KMS-11 (cell line): ENCODE results near the gene HSBP1L1.

Source experiments
- H2AFZ ChIP-seq: fragments of 200-600 bp; sonication (generic); 2 replicates; pipeline ENCODE4 v1.6.1; 2016; ENCODE audit warnings: antibody characterized with exemption, mixed run types, low read depth
- H3K27ac ChIP-seq: fragments of 200-600 bp; sonication (generic); 2 replicates; pipeline ENCODE4 v1.6.1; 2016; ENCODE audit warnings: mild to moderate bottlenecking, mixed run types
- H3K27me3 ChIP-seq: fragments of 200-600 bp; sonication (generic); 2 replicates; pipeline ENCODE4 v1.6.1; 2017; ENCODE audit warnings: mild to moderate bottlenecking, low read depth, mixed run types, moderate library complexity; ENCODE audit not compliant: insufficient read depth
- H3K36me3 ChIP-seq: fragments of 200-600 bp; sonication (generic); 2 replicates; pipeline ENCODE4 v1.6.1; 2017; ENCODE audit warnings: mild to moderate bottlenecking, mixed run types; ENCODE audit not compliant: insufficient read depth
- H3K4me1 ChIP-seq: fragments of 200-600 bp; sonication (generic); 2 replicates; pipeline ENCODE4 v1.6.1; 2016; ENCODE audit warnings: mild to moderate bottlenecking, low read depth, mixed run types; ENCODE audit not compliant: poor library complexity, severe bottlenecking
- H3K4me2 ChIP-seq: fragments of 200-600 bp; sonication (generic); 2 replicates; pipeline ENCODE4 v1.7.0; 2016; ENCODE audit warnings: mild to moderate bottlenecking, mixed run types
- H3K4me3 ChIP-seq: fragments of 200-600 bp; sonication (generic); IDR thresholded peaks from 2 replicates; pipeline ENCODE4 v1.6.1; 2017; ENCODE audit warnings: low read depth, low read length, mixed read lengths; ENCODE audit not compliant: insufficient read depth
- H3K79me2 ChIP-seq: fragments of 200-600 bp; sonication (generic); 2 replicates; pipeline ENCODE4 v1.6.1; 2016; ENCODE audit warnings: low read depth, mixed run types; ENCODE audit not compliant: insufficient read depth
- H3K9ac ChIP-seq: fragments of 200-600 bp; sonication (generic); 2 replicates; pipeline ENCODE4 v1.6.1; 2016; ENCODE audit warnings: mild to moderate bottlenecking, mixed run types
- H4K20me1 ChIP-seq: fragments of 200-600 bp; sonication (generic); 2 replicates; pipeline ENCODE4 v1.6.1; 2016; ENCODE audit warnings: mild to moderate bottlenecking, mixed run types; ENCODE audit not compliant: insufficient read depth
- TF ChIP-seq, protein P1 (sequence below): fragments of 200-600 bp; sonication (generic); conservative IDR thresholded peaks from 2 replicates; pipeline ENCODE4 v1.6.1; 2017; ENCODE audit warnings: low read depth, mild to moderate bottlenecking, antibody characterized with exemption, low read length, moderate library complexity, mixed read lengths

HSBP1L1 gene

DNA sequence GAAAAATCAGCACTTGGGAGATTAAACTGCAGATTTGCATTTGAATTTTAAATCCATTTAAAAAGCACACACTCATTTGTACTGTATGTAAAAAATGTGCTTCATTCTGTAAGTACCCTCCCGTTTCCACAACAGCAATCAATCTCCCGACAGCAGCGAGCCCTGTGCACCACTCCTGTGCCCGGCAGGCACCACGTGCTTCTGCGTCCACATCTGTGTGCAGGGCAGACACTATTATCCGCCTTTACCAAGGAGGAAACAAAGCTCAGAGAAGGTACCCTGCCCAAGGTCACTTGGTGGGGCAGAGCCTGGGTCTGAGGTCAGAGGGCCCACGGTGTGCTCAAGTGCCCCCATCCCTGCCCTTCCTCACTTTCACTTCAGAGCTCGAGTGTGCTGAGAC lies 7.5 kb downstream of the HSBP1L1 start:
- no peak overlapping the region for H3K27ac ChIP-seq
- H3K4me3 ChIP-seq: no peak overlapping the region
- TF ChIP-seq, protein P1, sequence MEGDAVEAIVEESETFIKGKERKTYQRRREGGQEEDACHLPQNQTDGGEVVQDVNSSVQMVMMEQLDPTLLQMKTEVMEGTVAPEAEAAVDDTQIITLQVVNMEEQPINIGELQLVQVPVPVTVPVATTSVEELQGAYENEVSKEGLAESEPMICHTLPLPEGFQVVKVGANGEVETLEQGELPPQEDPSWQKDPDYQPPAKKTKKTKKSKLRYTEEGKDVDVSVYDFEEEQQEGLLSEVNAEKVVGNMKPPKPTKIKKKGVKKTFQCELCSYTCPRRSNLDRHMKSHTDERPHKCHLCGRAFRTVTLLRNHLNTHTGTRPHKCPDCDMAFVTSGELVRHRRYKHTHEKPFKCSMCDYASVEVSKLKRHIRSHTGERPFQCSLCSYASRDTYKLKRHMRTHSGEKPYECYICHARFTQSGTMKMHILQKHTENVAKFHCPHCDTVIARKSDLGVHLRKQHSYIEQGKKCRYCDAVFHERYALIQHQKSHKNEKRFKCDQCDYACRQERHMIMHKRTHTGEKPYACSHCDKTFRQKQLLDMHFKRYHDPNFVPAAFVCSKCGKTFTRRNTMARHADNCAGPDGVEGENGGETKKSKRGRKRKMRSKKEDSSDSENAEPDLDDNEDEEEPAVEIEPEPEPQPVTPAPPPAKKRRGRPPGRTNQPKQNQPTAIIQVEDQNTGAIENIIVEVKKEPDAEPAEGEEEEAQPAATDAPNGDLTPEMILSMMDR: no peak
- no peak overlapping the region for H3K4me2 ChIP-seq
- no peak overlapping the region for H3K9ac ChIP-seq
- H3K36me3 ChIP-seq: peaks cover 9% of the 10 kb centered on the region; the same call in 1 of the 2 replicates
- H3K4me1 ChIP-seq: no peaks in the 10 kb centered on the region
- peaks cover 44% of the 10 kb centered on the region for H3K79me2 ChIP-seq
- no peak overlapping the region for H2AFZ ChIP-seq
- H4K20me1 ChIP-seq: peaks cover 7% of the 10 kb centered on the region; the same call in 1 of the 2 replicates
- H3K27me3 ChIP-seq: no peaks in the 10 kb centered on the region

DNA sequence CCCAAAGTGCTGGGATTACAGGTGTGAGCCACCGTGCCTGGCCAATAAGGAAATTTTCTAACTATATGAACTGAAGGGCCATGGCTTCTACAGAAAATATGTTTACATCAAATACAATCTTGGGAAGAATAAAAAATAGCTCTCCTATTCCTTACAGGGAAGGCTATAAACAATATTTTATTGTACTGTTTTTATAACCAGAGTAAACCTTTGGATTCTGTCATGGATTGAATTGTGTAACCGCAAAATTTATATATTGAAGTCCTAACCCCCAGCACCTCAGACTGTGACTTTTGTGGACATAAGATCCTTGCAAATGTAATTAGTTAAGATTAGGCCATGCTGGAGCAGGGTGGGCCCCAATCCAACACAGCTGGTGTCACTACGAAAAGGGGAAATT lies 8.3 kb downstream of the HSBP1L1 start:
- Histone ChIP-seq H3K27me3 (no peaks in the 10 kb centered on the region), H2AFZ (no peak overlapping the region), H3K36me3 (peaks cover 9% of the 10 kb centered on the region; the same call in 1 of the 2 replicates), H3K27ac (no peak overlapping the region), H3K79me2 (peaks cover 51% of the 10 kb centered on the region), H4K20me1 (peaks cover 7% of the 10 kb centered on the region; the same call in 1 of the 2 replicates), H3K4me1 (no peaks in the 10 kb centered on the region), H3K4me3 (no peak overlapping the region), H3K9ac (no peak overlapping the region), H3K4me2 (no peak overlapping the region)
- TF ChIP-seq, protein P1: no peak

DNA sequence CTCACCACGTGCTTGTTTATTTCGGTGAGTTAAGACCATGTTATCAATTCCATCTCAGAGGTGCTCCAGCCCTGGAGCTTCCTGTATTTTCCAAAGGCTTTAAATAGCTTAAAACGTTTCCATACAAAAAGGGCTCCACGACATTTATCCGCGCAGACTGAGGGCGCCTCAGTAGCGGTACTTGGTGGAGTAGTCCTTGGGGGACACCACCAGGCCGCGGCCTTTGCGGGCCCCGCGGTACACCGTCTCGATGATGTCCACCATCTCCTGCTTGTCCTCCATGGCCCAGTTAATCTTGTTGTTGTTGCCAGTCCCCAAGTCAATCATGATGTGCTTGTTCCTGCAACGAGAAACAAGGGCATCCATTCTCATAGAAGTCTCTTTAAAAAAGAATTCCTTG lies 9.1 kb downstream of the HSBP1L1 start:
- peaks cover 7% of the 10 kb centered on the region; the same call in 1 of the 2 replicates for H4K20me1 ChIP-seq
- no peaks in the 10 kb centered on the region for H3K4me1 ChIP-seq
- H3K9ac ChIP-seq: no peak overlapping the region
- TF ChIP-seq, protein P1: no peak
- no peak overlapping the region for H2AFZ ChIP-seq
- peaks cover 9% of the 10 kb centered on the region; the same call in 1 of the 2 replicates for H3K36me3 ChIP-seq
- peaks cover 59% of the 10 kb centered on the region for H3K79me2 ChIP-seq
- no peak overlapping the region for H3K4me2 ChIP-seq
- no peaks in the 10 kb centered on the region for H3K27me3 ChIP-seq
- no peak overlapping the region for H3K27ac ChIP-seq
- H3K4me3 ChIP-seq: no peak overlapping the region

DNA sequence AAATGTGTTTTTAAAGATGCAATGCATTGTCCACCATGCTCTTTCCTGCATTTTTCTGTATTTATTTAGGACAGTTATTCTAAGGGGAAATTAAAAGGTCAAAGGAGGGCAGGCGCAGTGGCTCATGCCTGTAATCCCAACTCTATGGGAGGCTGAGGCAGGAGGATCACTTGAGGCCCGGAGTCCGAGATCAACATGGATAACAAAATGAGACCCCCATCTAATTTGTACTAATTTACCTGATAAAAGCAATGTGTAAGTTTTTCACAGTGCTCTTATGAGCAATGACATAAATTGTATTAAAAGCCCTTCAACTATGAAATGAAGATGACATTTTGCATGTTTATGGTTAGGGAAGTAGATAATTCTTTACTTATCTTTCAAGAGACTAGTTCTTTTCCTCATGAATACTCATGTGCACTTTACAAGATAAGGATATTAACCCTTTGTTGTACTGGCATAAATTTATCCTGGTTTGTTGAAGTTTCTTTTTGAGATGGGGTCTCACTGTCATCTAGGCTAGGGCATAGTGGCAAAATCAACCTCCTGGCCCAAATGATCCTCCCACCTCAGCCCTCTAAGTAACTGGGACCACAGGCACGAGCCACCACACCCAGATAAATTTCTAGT lies 9.7 kb downstream of the HSBP1L1 start:
- Histone ChIP-seq H3K27ac (no peak overlapping the region), H3K79me2 (peaks cover 65% of the 10 kb centered on the region)

More for the DNA sequence above, 9.7 kb downstream of the HSBP1L1 start:
- Histone ChIP-seq H3K36me3 (peaks cover 9% of the 10 kb centered on the region; the same call in 1 of the 2 replicates), H3K9ac (no peak overlapping the region), H2AFZ (no peak overlapping the region), H3K27me3 (no peaks in the 10 kb centered on the region), H4K20me1 (peaks cover 8% of the 10 kb centered on the region; the same call in 1 of the 2 replicates), H3K4me3 (no peak overlapping the region), H3K4me1 (no peaks in the 10 kb centered on the region), H3K4me2 (no peak overlapping the region)
- TF ChIP-seq, protein P1: no peak
